Ishikawa (cell line): ENCODE results near the gene WDR83.

Experiments
- CEBPB ChIP-seq: IDR thresholded peaks from 2 replicates; pipeline ENCODE4 v1.6.1; 2012
- MAX ChIP-seq: IDR thresholded peaks from 2 replicates; pipeline ENCODE4 v1.6.1; 2012
- RAD21 ChIP-seq: IDR thresholded peaks from 2 replicates; pipeline ENCODE4 v1.6.1; 2012; ENCODE audit warnings: low read depth

GRCh38 chr19:12668346-12668745 is 1.7 kb downstream of the WDR83 start:
- TF ChIP-seq RAD21, result no peak
- TF ChIP-seq MAX, result no peak
- no peak for TF ChIP-seq CEBPB
